RPMI8226 (cell line): Measurements from ENCODE around the gene CBX5.

Experiments used
- DNase-seq: peaks from one replicate; pipeline ENCODE4 v3.0.0-alpha.2; 2015

The CBX5 gene

DNA sequence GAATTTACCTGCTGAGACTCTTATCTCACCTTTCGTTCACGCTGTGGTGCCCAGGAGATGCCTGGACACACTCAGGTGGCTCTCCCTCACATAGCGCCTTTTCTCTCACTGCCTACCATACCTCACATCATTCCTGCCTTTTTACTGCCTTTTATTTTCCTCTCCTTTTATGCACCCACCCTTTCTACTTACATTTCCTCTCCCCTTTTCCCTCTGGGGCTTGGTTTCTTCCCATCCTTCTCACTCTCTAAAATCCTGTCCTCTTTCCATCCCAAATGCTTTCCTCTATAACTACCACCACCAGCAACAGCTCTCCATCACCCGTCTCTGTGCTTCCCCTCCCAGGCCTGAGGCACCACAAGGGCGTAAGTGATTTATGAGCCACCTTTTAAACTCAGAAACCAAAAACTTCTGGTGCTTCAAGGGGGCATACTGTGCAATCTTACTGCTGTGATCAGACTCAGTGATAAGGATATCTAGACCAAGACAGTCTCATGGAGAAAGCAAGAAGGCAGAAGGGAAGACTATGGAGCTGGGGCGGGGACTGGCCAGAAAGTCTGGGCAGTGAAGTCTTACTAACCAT, 58.4 kb downstream of the CBX5 start:
- DNase-seq = no peak

GRCh38 chr12:54220567-54220966, 59.4 kb downstream of the CBX5 start:
- DNase-seq = no peak

DNA sequence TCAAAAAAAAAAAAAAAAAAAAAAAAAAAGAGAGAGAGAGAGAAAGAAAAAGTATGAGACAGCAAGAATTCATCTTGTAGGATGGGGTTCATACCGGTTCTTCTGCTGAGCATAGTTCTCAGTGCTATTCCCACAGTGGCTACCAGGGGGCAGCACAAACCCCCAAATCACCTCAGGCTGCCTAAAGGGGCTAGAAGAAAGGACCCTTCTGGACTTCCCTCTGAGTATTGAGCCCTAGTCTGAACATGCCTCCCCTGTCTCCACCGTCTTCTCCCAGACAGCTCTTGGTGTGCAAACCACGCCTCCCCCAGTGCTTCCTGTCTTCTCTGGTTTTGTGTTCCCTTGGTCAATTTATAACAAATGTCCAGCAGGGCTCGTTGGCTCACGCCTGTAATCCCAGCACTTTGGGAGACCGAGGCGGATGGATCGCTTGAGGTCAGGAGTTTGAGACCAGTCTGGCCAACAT, 59.8 kb downstream of the CBX5 start:
- peak; percentile 60 for DNase-seq

GRCh38 chr12:54217774-54218241, 62.1 kb downstream of the CBX5 start:
- peak; percentile 86 for DNase-seq

GRCh38 chr12:54216797-54217661, 62.9 kb downstream of the CBX5 start:
- peak; percentile 92 for DNase-seq

- DNase-seq = peak; percentile 63
These were observed 63.7 kb downstream of the CBX5 start for GRCh38 chr12:54215989-54216796.

GRCh38 chr12:54214553-54215406, 65.1 kb downstream of the CBX5 start:
- peak; percentile 93 for DNase-seq

DNA sequence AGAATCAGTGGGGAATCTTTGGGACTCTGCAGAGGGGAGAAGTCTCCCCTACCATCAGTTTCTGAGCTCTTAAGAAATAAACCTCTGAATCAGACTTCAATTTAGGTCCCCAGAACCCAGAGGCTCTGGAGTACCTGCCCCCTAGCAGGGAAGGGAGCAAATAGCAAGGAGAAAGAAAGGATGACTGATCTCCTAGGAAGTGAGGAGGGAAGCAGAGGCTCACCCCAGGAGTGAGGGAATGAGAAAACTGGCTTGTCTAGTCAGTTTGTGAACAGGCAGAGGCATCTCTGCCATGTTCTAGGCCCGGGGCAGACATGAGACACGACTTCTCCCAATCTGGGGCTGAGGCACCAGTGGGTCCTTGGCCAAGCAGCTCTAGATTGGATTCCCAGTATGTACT, 66.8 kb downstream of the CBX5 start:
- DNase-seq = no peak

DNA sequence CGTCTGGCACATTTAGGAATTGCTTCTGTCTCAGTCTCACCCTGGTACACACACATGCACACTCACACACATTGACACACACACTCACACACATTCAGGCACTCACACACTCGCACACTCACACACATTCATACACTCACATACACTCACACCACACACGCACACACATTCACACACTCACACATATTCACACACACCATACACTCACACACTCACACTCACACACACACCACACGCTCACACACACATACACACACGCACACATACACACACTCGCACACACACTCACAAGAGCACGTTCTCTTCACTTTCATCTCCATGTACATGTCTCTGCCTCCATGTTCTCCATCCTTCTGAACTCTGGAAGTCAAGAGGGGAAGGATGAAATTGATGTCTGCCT, 68.0 kb downstream of the CBX5 start:
- DNase-seq = no peak

GRCh38 chr12:54210400-54210790, 69.5 kb downstream of the CBX5 start:
- no peak for DNase-seq

DNA sequence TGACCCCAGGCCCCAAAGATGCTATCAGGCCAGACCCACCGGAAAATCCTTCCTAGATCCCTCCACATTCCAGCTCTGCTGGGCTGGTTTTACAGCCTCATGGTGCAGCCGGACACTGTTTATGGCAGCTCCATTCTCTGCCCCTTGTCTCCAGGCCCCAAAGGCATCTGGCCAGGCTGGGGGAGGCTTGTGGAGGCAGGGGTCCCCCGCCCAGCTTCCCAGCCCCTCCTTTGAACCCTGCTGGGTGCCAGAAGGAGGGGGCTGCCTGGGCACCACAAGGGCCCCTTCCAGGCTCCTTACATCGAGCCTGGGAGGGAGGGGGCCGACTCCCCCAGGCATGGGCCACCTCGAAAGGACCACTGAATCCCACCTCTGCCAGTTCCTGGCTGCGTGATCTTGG, 71.3 kb downstream of the CBX5 start:
- DNase-seq = no peak

DNA sequence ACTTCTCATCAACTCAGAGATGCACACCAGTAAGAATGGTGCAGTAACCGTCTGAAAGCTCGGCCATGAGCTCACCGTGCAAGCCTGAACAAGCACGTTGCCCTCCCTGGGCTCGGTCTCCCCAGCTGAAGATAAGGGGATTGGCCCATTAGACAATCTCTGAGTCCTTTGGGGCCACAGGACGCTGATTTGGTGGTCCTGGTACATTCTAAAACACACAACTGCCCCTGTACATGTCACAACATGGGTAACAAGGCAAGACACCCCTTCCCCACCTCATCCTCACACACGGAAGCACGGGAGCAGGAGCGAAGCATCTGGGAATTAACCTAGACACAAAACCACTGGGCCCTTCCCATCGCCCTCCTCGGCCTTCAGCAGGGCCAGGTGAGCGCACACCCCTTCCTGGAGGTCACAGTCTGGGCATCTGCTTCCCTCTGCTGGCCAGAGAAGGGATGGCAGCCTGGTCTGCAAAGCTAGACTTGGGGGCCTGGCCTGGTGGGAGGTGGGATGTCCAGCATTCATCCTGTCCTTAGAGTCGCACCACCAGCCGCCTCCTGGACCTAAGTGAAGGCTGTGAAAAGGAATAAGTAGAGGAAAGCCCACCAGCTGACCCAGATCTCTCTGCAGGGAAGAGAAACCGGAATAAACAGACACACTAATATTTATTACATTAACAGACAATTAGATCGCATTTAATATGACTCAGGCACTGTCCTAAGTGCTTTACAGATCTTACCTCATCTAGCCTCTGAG, 72.2 kb downstream of the CBX5 start:
- DNase-seq = peak; percentile 81

DNA sequence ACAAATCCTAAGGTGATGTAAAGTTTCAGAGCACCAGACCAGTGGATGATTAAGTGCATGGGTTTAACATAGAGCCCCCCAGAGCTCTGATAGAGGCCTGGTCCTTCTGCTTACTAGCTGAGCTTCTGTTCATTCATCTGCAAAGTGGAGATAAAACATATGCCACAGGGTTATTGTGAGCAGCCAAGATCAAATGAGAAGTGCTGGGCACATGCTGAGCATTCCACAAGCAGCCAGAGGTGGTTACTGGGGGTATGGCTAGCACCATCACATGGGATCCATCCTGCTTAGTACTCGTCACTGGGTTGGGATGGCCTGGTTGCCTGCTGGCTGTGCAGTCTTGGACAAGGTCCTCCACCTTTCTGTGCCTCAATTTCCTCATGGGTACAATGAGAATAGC, 73.1 kb downstream of the CBX5 start:
- no peak for DNase-seq

- DNase-seq = no peak
These were observed 75.6 kb downstream of the CBX5 start for GRCh38 chr12:54204316-54204715.

DNA sequence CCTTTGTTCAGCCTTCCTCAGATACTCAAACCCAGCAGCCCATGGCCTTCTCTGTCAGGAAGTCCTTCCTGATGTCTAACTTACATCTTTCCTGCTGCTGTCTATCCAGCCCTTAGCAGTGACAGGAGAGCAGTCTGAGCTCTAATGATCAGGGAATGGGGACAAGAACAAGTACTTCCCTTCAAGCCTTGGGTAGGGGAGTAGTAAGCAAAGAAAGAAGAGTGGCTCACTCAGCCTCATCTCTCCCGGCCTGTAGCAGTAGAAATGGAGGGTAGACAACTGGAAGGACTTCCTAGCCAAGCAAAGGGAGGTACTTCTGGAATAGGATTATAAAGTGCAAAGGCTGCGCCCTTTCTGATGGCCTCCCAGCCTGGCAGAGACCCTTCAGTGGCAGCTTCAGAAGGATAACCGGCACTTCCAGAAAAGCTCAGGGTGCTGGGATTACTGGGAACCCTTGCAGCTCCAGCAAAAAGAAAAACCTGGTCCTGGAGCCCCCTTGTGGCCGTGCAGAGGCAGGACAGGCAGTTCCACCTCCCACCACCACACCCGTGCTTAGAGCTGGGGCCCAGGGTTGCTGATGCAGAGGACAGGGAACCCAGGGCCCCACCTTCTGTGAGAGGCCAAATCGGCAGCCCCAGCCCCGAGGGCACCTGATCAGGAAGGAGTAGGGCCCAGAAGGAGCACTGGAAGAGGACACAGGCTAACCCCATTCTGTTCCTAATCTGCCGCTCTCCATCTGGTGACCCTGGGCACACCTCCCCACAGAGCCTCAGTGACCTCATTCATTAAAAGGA, 78.7 kb downstream of the CBX5 start:
- peak; percentile 71 for DNase-seq

DNA sequence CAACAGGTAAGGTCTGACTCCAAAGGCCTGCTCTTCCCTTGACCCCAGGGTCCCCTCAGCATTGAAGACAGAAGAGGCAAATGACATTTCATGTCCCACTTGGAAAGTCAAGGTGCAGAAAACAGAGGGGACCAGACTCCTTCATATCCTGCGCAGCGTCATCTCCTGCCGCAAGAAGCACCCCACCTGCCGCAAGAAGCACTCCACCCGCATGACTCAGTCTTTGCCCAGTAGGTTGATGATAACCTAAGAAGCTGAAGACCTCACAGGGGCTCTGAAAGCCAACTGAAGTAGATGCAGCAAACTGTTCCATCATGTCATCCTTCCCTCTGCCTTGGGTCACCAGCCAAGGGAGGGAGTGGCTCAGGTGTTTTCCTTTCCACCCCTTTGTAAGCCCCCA, 79.5 kb downstream of the CBX5 start:
- DNase-seq = no peak

- no peak for DNase-seq
These were observed 80.0 kb downstream of the CBX5 start for GRCh38 chr12:54199917-54200316.

DNA sequence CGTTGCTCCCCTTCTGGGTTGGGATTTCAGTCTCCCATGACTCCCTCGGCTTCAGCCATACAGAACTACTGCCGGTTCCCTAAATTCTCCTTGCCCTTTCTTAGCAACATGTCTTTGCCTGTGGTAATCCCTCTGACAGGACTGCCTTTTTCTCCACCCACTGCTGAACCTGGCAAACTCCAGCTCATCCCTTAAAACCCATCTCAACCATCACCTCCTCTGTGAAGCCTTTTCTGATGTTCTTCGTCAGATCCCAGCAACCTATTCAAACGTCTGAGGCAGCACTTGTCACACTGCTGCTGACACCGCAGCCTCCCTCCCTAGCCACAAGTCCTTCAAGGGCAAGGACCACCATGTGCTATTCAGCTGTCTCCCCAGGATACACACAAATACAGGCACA, 80.9 kb downstream of the CBX5 start:
- no peak for DNase-seq

DNA sequence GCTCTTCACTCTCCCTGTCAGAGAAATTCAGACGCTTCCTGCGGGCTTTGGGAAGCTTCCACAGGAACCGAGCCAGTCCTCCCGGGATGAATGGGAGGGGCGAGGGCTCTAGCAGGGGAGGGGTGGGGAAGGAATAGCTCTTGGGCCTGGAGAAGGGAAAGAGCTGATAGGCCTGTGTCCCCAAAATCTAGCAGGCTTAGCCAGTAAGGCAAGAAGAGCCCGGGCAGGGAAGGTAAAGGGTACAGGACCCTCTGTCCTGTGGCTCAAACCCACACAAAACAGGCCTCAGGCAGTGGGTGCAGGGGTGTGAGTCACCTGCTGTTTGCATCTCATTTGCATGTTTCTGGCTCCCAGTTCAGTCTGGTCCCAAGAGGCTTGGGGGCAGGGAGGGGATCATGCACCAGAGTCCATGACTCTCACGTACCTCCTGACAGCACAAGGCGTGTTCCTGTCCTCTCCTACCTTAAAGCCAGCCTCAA, 82.5 kb downstream of the CBX5 start:
- DNase-seq = no peak

GRCh38 chr12:54197010-54197409, 82.9 kb downstream of the CBX5 start:
- DNase-seq = no peak

DNA sequence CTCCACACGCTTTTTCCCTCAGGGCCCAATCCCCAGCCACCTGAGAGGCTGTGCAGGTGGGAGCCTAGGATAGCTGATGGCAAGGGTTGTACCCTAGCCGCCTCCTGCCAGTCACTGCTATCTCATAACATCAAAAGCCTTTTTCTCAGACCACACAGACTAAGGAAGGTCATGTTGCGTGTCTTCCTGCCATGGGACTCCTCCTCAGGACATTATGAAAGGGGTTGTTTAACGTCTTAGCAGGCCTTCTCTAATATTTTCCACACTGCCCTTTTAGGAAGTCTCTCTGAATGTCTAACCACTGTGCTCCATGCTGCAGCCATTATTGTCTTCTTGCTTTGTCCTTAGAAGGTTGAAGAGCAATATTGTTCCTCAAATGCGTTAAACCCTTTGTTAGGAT, 83.5 kb downstream of the CBX5 start:
- no peak for DNase-seq
